ENCODE data around the gene OR8K3.

Gene OR8K3

DNA sequence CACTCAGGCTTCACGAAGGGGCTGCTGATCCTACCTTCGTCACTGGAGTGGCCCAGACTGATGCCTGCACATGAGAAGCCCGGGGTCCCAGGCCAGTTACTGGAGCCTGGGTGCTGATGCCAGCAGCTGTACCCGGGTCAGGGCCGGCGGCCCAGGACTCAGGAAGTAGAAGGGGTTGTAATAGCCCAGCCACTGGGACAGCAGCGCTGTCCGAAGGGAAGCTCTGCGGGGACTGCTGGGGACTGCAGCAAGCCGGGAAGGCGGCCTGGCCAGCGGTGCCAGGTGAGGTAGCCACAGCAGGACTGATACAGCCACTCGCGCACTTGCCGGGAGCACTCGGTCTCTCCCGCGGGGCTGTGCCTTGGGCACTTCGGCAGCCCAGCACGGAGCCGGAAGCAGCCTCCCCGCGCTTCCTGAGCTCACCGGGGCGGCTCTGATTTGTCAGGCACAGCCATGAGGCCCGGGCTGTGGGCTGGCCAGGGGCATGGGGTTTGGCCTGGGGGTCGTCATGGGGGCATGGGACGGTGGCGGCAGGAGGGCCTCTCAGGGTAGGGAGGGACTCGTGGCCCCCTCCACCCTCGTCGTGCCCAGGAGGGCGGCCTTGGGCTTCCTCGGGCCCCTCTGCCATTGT lies 17.0 kb downstream of the OR8K3 start:
- Mint-ChIP-seq H3K4me3 (no peak overlapping the region), H3K27me3 (ENCODE audit: low read depth) (no peaks in the 10 kb centered on the region), H3K9me3 (no peaks in the 10 kb centered on the region), H3K36me3 (ENCODE audit: low read depth) (no peaks in the 10 kb centered on the region), H3K27ac (no peak overlapping the region), H3K4me1 (no peaks in the 10 kb centered on the region)
- TF ChIP-seq, protein P1, sequence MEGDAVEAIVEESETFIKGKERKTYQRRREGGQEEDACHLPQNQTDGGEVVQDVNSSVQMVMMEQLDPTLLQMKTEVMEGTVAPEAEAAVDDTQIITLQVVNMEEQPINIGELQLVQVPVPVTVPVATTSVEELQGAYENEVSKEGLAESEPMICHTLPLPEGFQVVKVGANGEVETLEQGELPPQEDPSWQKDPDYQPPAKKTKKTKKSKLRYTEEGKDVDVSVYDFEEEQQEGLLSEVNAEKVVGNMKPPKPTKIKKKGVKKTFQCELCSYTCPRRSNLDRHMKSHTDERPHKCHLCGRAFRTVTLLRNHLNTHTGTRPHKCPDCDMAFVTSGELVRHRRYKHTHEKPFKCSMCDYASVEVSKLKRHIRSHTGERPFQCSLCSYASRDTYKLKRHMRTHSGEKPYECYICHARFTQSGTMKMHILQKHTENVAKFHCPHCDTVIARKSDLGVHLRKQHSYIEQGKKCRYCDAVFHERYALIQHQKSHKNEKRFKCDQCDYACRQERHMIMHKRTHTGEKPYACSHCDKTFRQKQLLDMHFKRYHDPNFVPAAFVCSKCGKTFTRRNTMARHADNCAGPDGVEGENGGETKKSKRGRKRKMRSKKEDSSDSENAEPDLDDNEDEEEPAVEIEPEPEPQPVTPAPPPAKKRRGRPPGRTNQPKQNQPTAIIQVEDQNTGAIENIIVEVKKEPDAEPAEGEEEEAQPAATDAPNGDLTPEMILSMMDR (IDR thresholded peaks at IDR 0.05; ENCODE audit: unreplicated experiment in 3 of 3), result no peak

- Mint-ChIP-seq H3K9me3 (no peaks in the 10 kb centered on the region), H3K27me3 (ENCODE audit: low read depth) (no peaks in the 10 kb centered on the region), H3K4me1 (no peaks in the 10 kb centered on the region), H3K27ac (peak overlapping the region in 2 of 3 experiments; percentile 12 to 70), H3K4me3 (no peak overlapping the region), H3K36me3 (ENCODE audit: low read depth) (no peaks in the 10 kb centered on the region)
- TF ChIP-seq, protein P1 (IDR thresholded peaks at IDR 0.05; ENCODE audit: unreplicated experiment in 3 of 3), result no peak
Measured at GRCh38 chr11:56333156-56333555, 18.2 kb downstream of the OR8K3 start.

DNA sequence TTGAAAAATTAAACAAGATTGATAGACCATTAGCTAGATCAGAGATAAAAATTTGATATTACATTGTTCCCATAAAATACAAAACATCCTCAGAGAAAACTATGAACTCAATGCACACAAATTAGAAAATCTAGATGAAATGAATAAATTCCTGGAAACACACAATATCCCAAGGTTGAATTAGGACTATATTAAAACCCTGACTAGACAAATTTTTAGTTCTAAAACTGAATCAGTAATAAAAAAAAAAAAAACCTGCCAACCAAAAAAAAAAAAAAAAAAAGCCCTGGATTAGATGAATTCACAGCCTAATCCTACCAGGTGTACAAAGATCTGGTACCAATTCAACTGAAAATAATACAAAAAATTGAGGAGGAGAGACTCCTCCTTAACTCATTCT lies 25.3 kb downstream of the OR8K3 start:
- Mint-ChIP-seq H3K4me3 (no peak overlapping the region), H3K9me3 (peaks cover 6% of the 10 kb centered on the region), H3K27me3 (ENCODE audit: low read depth) (no peaks in the 10 kb centered on the region), H3K4me1 (no peaks in the 10 kb centered on the region), H3K27ac (no peak overlapping the region), H3K36me3 (ENCODE audit: low read depth) (no peaks in the 10 kb centered on the region)
- TF ChIP-seq, protein P1 (IDR thresholded peaks at IDR 0.05; ENCODE audit: unreplicated experiment in 3 of 3), result no peak

DNA sequence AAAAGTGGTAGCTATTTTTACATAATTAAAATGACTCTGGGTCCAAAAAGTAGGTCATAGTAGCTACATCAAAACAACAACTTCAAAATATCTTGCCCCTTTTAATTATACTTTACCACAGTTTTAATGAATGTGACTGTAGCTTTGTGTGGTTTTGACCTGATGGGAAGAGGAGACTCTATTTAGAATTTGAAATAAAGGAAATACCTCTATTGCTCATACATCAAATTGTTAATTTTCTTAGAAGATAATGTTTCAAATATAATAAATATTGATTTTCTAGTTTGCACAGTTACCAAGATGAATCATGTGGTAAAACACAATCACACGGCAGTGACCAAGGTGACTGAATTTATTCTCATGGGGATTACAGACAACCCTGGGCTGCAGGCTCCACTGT lies 30.8 kb downstream of the OR8K3 start, which contains the start of gene OR8K1:
TSS of gene OR8K1 (plus strand) at position 301 of the 400 bp plus-strand sequence. CDS start at position 301, 0 bp downstream.
- TF ChIP-seq, protein P1 (IDR thresholded peaks at IDR 0.05; ENCODE audit: unreplicated experiment in 3 of 3), result no peak
- no peak within 1 kb of the TSS for H3K4me3 Mint-ChIP-seq
- H3K27me3 Mint-ChIP-seq (ENCODE audit: low read depth), result no peaks in the 10 kb centered on the region
- no peak within 1 kb of the TSS for H3K27ac Mint-ChIP-seq
- no peaks in the 10 kb centered on the region for H3K4me1 Mint-ChIP-seq
- no peaks in the 10 kb centered on the region for H3K9me3 Mint-ChIP-seq
- no peaks in the 10 kb centered on the region for H3K36me3 Mint-ChIP-seq (ENCODE audit: low read depth)

DNA sequence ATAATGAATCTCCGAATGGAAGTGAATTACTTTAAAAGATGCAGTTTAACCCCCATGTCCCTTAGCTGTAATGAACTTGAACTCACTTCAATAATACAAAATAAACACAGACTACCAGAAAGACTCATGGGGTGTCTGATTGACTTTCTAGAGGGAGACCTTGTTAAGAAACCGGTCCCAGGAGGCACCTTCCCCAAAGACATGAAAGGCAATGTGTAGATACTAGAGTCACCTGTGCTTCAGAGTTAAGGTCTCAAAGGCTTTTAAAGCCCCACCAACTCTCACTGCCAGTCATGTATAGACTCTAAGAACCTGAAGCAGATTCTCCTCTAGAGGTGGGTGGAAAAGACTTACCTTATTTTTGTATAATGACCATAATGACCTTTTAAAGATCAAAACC lies 39.0 kb downstream of the OR8K3 start, which contains the start of gene OR8J1:
TSS of gene OR8J1 (plus strand) at position 301 of the 400 bp plus-strand sequence. CDS start 5,956 bp downstream, outside the sequence.
- Mint-ChIP-seq H3K27ac (no peak within 1 kb of the TSS), H3K4me3 (no peak within 1 kb of the TSS), H3K9me3 (no peaks in the 10 kb centered on the region), H3K4me1 (no peaks in the 10 kb centered on the region), H3K36me3 (ENCODE audit: low read depth) (no peaks in the 10 kb centered on the region), H3K27me3 (ENCODE audit: low read depth) (no peaks in the 10 kb centered on the region)
- TF ChIP-seq, protein P1 (IDR thresholded peaks at IDR 0.05; ENCODE audit: unreplicated experiment in 3 of 3), result no peak
